ENCODE results near the gene SNX10. TPM values are rescaled to one million over a fixed set of nuclear protein-coding genes. Genes with fewer than 3 reads are reported as not detected.

Gene SNX10
- total RNA-seq, 2 donors from 2014 or later: 2.3 to 5.6 TPM

GRCh38 chr7:26413007-26413691 is 121.5 kb downstream of the SNX10 start:
- ATAC-seq (ENCODE audit: insufficient number of reproducible peaks, low FRiP score, low read depth) (no peak), DNase-seq (ENCODE audit: low spot score) (no peak)
- no peaks in the 10 kb centered on the region for H3K36me3 ChIP-seq
- no peak overlapping the region for H3K27ac ChIP-seq
- H3K9me3 ChIP-seq: no peaks in the 10 kb centered on the region
- TF ChIP-seq, protein P1, sequence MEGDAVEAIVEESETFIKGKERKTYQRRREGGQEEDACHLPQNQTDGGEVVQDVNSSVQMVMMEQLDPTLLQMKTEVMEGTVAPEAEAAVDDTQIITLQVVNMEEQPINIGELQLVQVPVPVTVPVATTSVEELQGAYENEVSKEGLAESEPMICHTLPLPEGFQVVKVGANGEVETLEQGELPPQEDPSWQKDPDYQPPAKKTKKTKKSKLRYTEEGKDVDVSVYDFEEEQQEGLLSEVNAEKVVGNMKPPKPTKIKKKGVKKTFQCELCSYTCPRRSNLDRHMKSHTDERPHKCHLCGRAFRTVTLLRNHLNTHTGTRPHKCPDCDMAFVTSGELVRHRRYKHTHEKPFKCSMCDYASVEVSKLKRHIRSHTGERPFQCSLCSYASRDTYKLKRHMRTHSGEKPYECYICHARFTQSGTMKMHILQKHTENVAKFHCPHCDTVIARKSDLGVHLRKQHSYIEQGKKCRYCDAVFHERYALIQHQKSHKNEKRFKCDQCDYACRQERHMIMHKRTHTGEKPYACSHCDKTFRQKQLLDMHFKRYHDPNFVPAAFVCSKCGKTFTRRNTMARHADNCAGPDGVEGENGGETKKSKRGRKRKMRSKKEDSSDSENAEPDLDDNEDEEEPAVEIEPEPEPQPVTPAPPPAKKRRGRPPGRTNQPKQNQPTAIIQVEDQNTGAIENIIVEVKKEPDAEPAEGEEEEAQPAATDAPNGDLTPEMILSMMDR (IDR thresholded peaks at IDR 0.05): no peak
- H3K4me1 ChIP-seq (ENCODE audit: control insufficient read depth in 1 of 2, low read depth in 2 of 2): no peaks in the 10 kb centered on the region
- no peaks in the 10 kb centered on the region for H3K27me3 ChIP-seq (replicated peaks; ENCODE audit: insufficient read depth)
- no peak overlapping the region for H3K4me3 ChIP-seq

DNA sequence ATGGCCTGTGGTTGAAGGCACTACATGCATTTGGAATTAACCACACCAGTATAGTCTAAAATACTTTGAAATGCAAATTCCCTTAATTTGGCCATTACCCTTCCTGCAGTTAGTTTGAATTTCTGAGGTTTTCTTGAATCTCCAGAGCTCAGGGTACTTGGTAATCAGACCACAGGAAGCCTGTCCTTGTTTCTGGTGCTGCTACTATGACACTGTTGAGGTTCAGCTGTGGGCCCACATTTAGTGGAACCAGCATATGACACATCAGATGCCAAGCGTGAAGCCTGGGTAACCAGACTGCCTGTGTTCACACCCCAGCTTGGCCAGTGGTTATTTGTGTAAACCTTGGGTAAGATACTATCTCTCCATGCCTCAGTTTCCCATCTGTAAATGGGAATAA is 124.3 kb downstream of the SNX10 start:
- DNase-seq (ENCODE audit: low spot score) (no peak), ATAC-seq (ENCODE audit: insufficient number of reproducible peaks, low FRiP score, low read depth) (no peak)
- H3K27ac ChIP-seq: no peak overlapping the region
- no peaks in the 10 kb centered on the region for H3K4me1 ChIP-seq (ENCODE audit: control insufficient read depth in 1 of 2, low read depth in 2 of 2)
- H3K4me3 ChIP-seq: no peak overlapping the region
- no peaks in the 10 kb centered on the region for H3K9me3 ChIP-seq
- TF ChIP-seq, protein P1 (IDR thresholded peaks at IDR 0.05): no peak
- H3K27me3 ChIP-seq (replicated peaks; ENCODE audit: insufficient read depth): no peaks in the 10 kb centered on the region
- no peaks in the 10 kb centered on the region for H3K36me3 ChIP-seq

DNA sequence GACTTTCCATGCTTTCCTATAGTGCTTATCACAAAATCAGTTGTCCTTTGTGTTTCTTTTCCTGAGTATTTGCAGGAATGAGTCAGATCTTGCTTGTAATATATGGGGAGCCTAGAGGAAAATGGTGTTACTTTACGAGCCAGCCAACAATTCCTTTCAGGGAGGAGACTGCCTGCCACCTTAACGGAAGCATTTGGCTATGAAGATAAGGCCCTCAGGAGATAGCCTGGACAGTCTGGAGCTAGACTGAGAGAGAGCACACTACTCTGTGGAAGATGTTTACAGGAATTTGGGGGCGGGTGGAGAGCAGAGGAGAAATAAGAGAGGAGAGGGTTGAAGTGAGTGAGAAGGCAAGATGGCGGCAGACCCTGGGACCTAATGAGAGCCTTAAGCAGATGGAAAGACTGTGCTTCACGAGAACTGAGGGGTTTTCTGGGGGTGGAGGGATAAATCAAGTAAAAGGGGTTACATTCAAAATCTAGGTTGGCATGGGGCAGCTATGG is 126.3 kb downstream of the SNX10 start:
- Histone ChIP-seq H3K4me3 (no peak overlapping the region), H3K27me3 (replicated peaks; ENCODE audit: insufficient read depth) (no peaks in the 10 kb centered on the region), H3K27ac (no peak overlapping the region), H3K4me1 (ENCODE audit: control insufficient read depth in 1 of 2, low read depth in 2 of 2) (no peaks in the 10 kb centered on the region), H3K36me3 (no peaks in the 10 kb centered on the region), H3K9me3 (no peaks in the 10 kb centered on the region)
- ATAC-seq (ENCODE audit: insufficient number of reproducible peaks, low FRiP score, low read depth): no peak
- DNase-seq (ENCODE audit: low spot score): no peak
- TF ChIP-seq, protein P1 (IDR thresholded peaks at IDR 0.05): no peak

GRCh38 chr7:26419198-26419597 is 127.5 kb downstream of the SNX10 start:
- TF ChIP-seq, protein P1 (IDR thresholded peaks at IDR 0.05): no peak
- Histone ChIP-seq H3K36me3 (no peaks in the 10 kb centered on the region), H3K4me1 (ENCODE audit: control insufficient read depth in 1 of 2, low read depth in 2 of 2) (no peaks in the 10 kb centered on the region), H3K27ac (no peak overlapping the region), H3K4me3 (no peak overlapping the region), H3K9me3 (no peaks in the 10 kb centered on the region), H3K27me3 (replicated peaks; ENCODE audit: insufficient read depth) (no peaks in the 10 kb centered on the region)
- DNase-seq (ENCODE audit: low spot score) (no peak), ATAC-seq (ENCODE audit: insufficient number of reproducible peaks, low FRiP score, low read depth) (no peak)

- DNase-seq (ENCODE audit: low spot score) (no peak), ATAC-seq (ENCODE audit: insufficient number of reproducible peaks, low FRiP score, low read depth) (no peak)
- Histone ChIP-seq H3K4me3 (no peak overlapping the region), H3K27ac (no peak overlapping the region), H3K9me3 (no peaks in the 10 kb centered on the region), H3K4me1 (ENCODE audit: control insufficient read depth in 1 of 2, low read depth in 2 of 2) (no peaks in the 10 kb centered on the region), H3K36me3 (no peaks in the 10 kb centered on the region), H3K27me3 (replicated peaks; ENCODE audit: insufficient read depth) (no peaks in the 10 kb centered on the region)
- TF ChIP-seq, protein P1 (IDR thresholded peaks at IDR 0.05): no peak
Observed at GRCh38 chr7:26420422-26421019, 128.9 kb downstream of the SNX10 start.

Data from thoracic aorta (tissue), 2 donors.